Measurements from ENCODE around the gene MATK. TPM values are rescaled to one million over a fixed set of nuclear protein-coding genes. Genes with fewer than 3 reads are reported as not detected.
A peak's percentile ranks its signal among the peaks of the same experiment; 100 is the strongest.

The MATK gene
- total RNA-seq, 8 experiments from 2014 or later, result 0.29 to 1.8 (median 1.0) TPM

- in situ Hi-C loops (cut with MboI; ENCODE audit: low pct_unique_long_range_greater_than_20kb in 2 of 9, low sequenced_read_pairs in 9 of 9, unreplicated experiment in 9 of 9), result no loop called here
- ATAC-seq (replicated peaks in 6 of 8), result no peak
- 60 to 100% (median 70%) methylated on average over 2 to 3 of the region's 26 CpGs; no CpG with 5 or more reads in 7 of the 10 experiments for WGBS, 10 experiments
- H3K27ac ChIP-seq, result no peak overlapping the region
- no peak overlapping the region for H3K4me3 ChIP-seq
- no peaks in the 10 kb centered on the region for H3K4me1 ChIP-seq (replicated peaks in 1 of 2)
These were observed 23.9 kb upstream of the MATK start for GRCh38 chr19:3809881-3810707.

- H3K4me3 ChIP-seq, result no peak overlapping the region
- no peak overlapping the region for H3K27ac ChIP-seq
- H3K4me1 ChIP-seq (replicated peaks in 1 of 2), result no peaks in the 10 kb centered on the region
- WGBS, 10 experiments, result 80 to 100% (median 85%) methylated on average over 1 to 8 of the region's 33 CpGs; no CpG with 5 or more reads in 6 of the 10 experiments
- ATAC-seq (replicated peaks in 6 of 8), result no peak
- in situ Hi-C loops (cut with MboI; ENCODE audit: low pct_unique_long_range_greater_than_20kb in 2 of 9, low sequenced_read_pairs in 9 of 9, unreplicated experiment in 9 of 9), result no loop called here
These were observed 22.4 kb upstream of the MATK start for GRCh38 chr19:3808420-3809143.

DNA sequence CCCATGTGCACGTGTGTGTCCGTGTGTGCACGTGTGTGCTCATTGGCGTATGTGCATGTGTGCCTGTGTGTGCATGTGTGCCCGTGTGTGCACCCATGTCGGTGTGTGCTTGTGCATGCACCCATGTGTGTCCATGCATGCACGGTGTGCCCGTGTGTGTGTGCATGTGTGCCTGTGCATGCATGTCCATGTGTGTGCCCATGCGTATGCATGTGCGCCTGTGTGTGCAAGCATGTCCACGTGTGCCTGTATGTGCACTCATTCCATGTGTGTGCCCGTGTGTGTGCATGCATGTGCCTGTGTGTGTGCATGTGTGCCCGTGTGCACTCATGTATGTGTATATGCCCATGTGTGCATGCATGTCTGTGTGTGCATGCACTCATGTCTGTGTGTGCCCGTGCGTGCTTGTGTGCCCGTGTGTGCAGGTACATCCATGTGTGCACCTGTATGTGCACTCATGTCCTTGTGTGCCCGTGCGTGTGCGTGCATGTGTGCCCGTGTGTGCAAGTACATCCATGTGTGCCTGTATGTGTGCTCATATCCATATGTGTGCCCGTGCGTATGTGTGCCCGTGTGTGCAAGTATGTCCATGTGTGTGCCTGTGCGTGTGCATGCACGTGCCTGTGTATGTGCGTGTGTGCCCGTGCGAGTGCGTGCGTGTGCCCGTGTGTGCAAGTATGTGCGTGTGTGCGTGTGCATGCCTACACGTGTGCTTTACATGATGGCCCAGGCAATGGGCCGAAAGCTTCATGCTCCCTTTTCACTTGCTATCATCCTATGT lies 21.6 kb upstream of the MATK start:
- Histone ChIP-seq H3K4me1 (replicated peaks in 1 of 2) (no peaks in the 10 kb centered on the region), H3K27ac (no peak overlapping the region), H3K4me3 (no peak overlapping the region)
- no peak for ATAC-seq (replicated peaks in 6 of 8)
- WGBS, 10 experiments, result 75 to 100% (median 95%) methylated on average over 1 to 14 of the region's 35 CpGs; no CpG with 5 or more reads in 2 of the 10 experiments
- in situ Hi-C loops (cut with MboI; ENCODE audit: low pct_unique_long_range_greater_than_20kb in 2 of 9, low sequenced_read_pairs in 9 of 9, unreplicated experiment in 9 of 9), result no loop called here

DNA sequence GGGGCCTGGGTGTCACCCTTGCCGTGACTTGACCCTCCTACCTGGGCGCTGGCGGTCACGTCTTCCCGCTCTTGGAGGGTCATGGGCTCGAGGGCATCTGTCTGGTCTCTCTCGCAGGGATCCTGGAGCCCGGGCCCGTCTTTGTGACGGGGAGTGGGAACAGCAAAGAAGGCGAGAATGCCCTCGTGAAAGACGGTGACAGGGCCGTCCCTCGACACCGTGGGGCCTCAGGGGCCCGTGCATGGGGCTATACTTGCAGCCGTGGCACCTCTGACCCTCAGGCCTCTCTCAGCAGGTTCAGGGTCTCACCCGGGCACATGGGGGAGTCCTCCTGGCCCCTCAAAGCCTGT lies 20.9 kb upstream of the MATK start:
- Histone ChIP-seq H3K4me3 (no peak overlapping the region), H3K4me1 (replicated peaks in 1 of 2) (no peaks in the 10 kb centered on the region), H3K27ac (no peak overlapping the region)
- 60 to 100% (median 71%) methylated on average over 2 to 9 of the region's 19 CpGs; no CpG with 5 or more reads in 7 of the 10 experiments for WGBS, 10 experiments
- ATAC-seq (replicated peaks in 6 of 8), result no peak
- in situ Hi-C loops (cut with MboI; ENCODE audit: low pct_unique_long_range_greater_than_20kb in 2 of 9, low sequenced_read_pairs in 9 of 9, unreplicated experiment in 9 of 9), result no loop called here

GRCh38 chr19:3805859-3806258 lies 19.7 kb upstream of the MATK start:
- H3K4me1 ChIP-seq (replicated peaks in 1 of 2), result peaks cover 3 to 9% of the 10 kb centered on the region in 2 donors
- in situ Hi-C loops (cut with MboI; ENCODE audit: low pct_unique_long_range_greater_than_20kb in 2 of 9, low sequenced_read_pairs in 9 of 9, unreplicated experiment in 9 of 9), result no loop called here
- ATAC-seq (replicated peaks in 6 of 8), result no peak
- H3K4me3 ChIP-seq, result no peak overlapping the region
- WGBS, 10 experiments, result 53 to 55% methylated on average over 2 to 3 of the region's 29 CpGs; no CpG with 5 or more reads in 8 of the 10 experiments
- H3K27ac ChIP-seq, result no peak overlapping the region

DNA sequence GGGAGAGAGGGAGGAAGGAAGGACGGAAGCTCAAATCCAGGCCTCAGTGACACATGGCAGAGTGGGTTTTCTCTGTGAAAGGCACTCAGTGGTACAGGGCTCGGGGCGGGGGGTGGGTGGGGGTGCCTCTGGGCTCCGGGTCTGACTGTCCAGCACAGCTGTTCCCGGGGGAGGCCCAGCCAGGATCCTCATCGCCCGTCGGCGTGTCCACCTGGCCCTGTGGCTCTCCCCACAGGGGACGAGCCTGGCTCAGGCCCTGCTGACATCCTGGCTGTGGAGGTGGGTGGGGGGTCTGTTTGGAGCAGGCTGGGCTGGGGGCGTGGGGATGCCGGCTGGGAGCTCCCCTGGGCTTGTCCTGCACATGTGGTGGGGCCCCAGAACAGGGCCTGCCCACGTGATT lies 18.2 kb upstream of the MATK start:
- in situ Hi-C loops (cut with MboI; ENCODE audit: low pct_unique_long_range_greater_than_20kb in 2 of 9, low sequenced_read_pairs in 9 of 9, unreplicated experiment in 9 of 9), result no loop called here
- no peak overlapping the region for H3K4me3 ChIP-seq
- no peak overlapping the region for H3K27ac ChIP-seq
- 20 to 60% methylated on average over 1 of the region's 13 CpGs; no CpG with 5 or more reads in 8 of the 10 experiments for WGBS, 10 experiments
- no peak for ATAC-seq (replicated peaks in 6 of 8)
- H3K4me1 ChIP-seq (replicated peaks in 1 of 2), result peaks cover 3 to 9% of the 10 kb centered on the region in 2 donors

DNA sequence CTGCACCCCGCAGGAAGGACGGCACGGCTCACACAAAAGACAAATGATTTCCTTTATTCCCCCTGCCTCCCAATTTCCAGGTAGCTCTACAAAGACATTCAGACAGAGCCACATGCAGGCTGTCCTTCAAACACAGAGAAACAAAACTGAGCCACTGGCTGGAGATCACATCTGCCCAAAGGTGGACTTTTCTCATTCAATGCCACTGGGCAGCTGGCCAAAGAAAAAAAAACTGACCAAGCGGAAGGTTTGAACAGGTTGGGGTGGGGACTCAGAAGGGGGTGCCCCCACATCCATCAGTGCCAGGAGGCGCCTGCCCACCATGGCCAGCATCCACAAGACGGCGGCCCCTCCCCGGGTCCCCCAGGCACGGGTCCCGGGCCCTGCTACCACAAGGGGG lies 17.8 kb upstream of the MATK start:
- ATAC-seq (replicated peaks in 6 of 8), result no peak
- in situ Hi-C loops (cut with MboI; ENCODE audit: low pct_unique_long_range_greater_than_20kb in 2 of 9, low sequenced_read_pairs in 9 of 9, unreplicated experiment in 9 of 9), result no loop called here
- 74 to 100% methylated on average over 1 to 5 of the region's 10 CpGs; no CpG with 5 or more reads in 8 of the 10 experiments for WGBS, 10 experiments
- Histone ChIP-seq H3K4me3 (no peak overlapping the region), H3K27ac (no peak overlapping the region), H3K4me1 (replicated peaks in 1 of 2) (peaks cover 3 to 9% of the 10 kb centered on the region in 2 donors)

DNA sequence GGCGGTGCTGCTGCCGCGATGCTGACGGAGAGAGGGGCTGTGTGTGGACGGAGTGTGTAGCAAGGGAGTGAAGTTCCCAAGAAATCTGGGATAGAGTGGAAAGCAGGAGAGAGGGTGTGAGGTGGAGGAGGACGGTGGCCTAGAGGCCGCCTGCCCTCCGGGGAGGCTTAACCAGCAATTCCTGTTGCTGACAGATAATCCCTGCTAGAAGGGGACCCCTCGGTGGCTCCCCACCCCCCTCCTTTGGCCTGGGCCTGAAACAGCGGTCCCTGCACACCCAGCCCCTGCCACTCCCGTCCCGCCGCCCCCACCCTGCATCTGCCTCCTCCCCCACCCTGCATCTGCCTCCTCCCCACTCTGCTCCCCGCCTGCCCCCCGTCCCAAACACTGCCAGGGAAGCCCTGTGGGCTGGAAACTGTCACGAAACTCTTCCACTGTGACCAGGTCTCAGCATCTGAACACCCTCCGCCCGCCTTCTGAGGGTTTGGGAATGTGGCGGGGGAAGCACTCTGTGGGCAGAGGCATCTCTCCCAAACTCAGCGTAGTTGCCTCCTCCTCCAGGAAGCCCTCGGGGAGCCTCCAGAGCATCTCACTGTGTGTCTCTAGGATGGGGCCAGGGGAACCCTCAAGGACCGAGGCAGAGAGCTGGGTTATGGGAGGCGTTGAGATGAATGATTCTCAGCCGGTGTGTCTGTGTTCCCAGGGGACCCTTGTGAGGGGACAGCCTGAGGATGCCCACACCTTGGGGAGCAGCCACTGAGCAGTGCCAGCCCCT lies 17.1 kb upstream of the MATK start:
- Histone ChIP-seq H3K27ac (no peak overlapping the region), H3K4me1 (replicated peaks in 1 of 2) (peaks cover 3 to 9% of the 10 kb centered on the region in 2 donors), H3K4me3 (no peak overlapping the region)
- in situ Hi-C loops (cut with MboI; ENCODE audit: low pct_unique_long_range_greater_than_20kb in 2 of 9, low sequenced_read_pairs in 9 of 9, unreplicated experiment in 9 of 9), result no loop called here
- no peak for ATAC-seq (replicated peaks in 6 of 8)
- WGBS, 10 experiments, result 20 to 83% (median 68%) methylated on average over 1 to 4 of the region's 24 CpGs; no CpG with 5 or more reads in 5 of the 10 experiments

DNA sequence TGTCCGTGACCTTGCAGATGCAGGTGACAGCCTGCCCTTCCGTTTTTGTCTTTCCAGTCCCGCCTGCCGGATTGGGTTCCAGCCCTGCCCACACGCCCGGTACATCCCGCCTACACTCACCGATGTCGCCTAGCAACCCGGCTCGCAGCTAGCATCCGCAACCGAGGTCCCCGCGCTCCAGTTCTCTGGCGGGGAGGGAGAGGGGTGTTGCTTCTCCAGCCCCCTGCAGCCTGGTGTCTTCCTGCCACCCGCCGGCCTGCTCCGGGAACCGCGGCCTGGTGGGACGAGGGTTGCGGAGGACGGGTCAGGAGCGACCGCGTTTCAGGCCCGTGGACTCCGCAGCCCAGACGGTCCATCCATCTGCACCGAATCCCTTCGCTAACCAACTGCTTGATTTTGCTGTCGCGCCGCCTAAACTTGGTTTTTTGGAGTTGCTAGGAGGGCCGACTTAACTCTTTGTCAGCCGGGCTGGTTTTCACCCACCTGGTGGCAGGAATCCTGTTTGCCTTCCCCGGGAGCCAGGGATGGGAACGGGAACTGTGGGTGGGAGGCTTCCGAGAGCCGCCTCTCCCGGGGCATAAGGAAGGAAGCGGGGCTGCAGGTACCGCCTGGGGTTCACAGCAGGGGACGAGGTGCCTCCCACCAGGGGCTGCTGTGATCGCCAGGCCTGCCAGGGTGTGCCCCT lies 15.4 kb upstream of the MATK start:
- Histone ChIP-seq H3K4me1 (replicated peaks in 1 of 2) (peaks cover 3 to 9% of the 10 kb centered on the region in 2 donors), H3K27ac (no peak overlapping the region), H3K4me3 (peak overlapping the region; percentile 0 to 26 (median 13))
- in situ Hi-C loops (cut with MboI; ENCODE audit: low pct_unique_long_range_greater_than_20kb in 2 of 9, low sequenced_read_pairs in 9 of 9, unreplicated experiment in 9 of 9), result no loop called here
- ATAC-seq (replicated peaks in 6 of 8), result peak; percentile 59 to 97 (median 94)
- 0 to 6% (median 3%) methylated on average over 1 to 9 of the region's 46 CpGs; no CpG with 5 or more reads in 6 of the 10 experiments for WGBS, 10 experiments

DNA sequence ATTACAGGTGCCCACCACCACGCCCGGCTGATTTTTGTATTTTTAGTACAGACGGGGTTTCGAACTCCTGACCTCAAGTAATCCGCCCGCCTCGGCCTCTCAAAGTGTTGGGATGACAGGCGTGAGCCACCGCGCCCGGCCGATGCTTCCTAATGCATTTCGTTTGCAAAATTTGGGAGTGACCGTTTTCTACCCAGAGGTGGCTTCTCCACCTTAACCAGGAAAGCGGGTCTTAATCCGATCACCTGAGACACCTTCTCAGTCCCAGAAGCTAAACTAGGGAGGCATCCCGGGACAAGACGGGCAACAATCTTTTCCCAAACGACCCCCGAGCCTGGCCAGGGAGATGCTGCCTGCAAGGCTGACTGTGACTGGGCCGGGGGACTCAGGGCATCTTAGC lies 14.8 kb upstream of the MATK start:
- Histone ChIP-seq H3K4me1 (replicated peaks in 1 of 2) (peaks cover 3 to 9% of the 10 kb centered on the region in 2 donors), H3K27ac (no peak overlapping the region), H3K4me3 (peak overlapping the region; percentile 0 to 26 (median 13))
- in situ Hi-C loops (cut with MboI; ENCODE audit: low pct_unique_long_range_greater_than_20kb in 2 of 9, low sequenced_read_pairs in 9 of 9, unreplicated experiment in 9 of 9), result no loop called here
- WGBS, 10 experiments, result 19 to 87% (median 28%) methylated on average over 2 to 16 of the region's 21 CpGs; no CpG with 5 or more reads in 3 of the 10 experiments
- no peak for ATAC-seq (replicated peaks in 6 of 8)

GRCh38 chr19:3798137-3798536 lies 12.0 kb upstream of the MATK start:
- H3K4me1 ChIP-seq (replicated peaks in 1 of 2), result peaks cover 3 to 9% of the 10 kb centered on the region in 2 donors
- 0 to 100% (median 53%) methylated on average over 1 to 5 of the region's 6 CpGs for WGBS, 10 experiments

DNA sequence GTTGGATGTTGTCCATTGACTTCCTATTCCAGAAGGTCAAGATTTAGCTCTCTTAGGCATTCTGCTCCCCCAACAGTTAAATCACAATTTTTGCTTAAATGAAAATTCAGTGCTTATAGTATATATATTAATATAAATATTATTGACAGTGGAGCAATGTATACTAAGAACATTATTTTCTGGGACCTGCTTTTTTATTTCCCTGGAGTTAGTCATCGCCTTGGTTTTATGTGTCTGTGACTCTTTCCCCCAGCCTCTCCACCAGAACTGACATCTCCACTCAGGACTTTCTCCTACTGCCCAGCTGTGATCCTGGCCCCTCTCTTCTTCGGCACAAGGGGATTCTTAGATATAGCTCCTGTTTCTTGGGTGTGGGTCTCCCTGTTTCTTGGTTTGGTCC lies 10.2 kb upstream of the MATK start:
- 0 to 100% (median 60%) methylated on average over 1 to 2 of the region's 2 CpGs; no CpG with 5 or more reads in 1 of the 10 experiments for WGBS, 10 experiments
- in situ Hi-C loops (cut with MboI; ENCODE audit: low pct_unique_long_range_greater_than_20kb in 2 of 9, low sequenced_read_pairs in 9 of 9, unreplicated experiment in 9 of 9), result no loop called here
- no peak for ATAC-seq (replicated peaks in 6 of 8)

More at GRCh38 chr19:3798137-3798536, 12.0 kb upstream of the MATK start:
- Histone ChIP-seq H3K4me3 (no peak overlapping the region), H3K27ac (no peak overlapping the region)
- ATAC-seq (replicated peaks in 6 of 8), result no peak
- in situ Hi-C loops (cut with MboI; ENCODE audit: low pct_unique_long_range_greater_than_20kb in 2 of 9, low sequenced_read_pairs in 9 of 9, unreplicated experiment in 9 of 9), result no loop called here

More for the DNA sequence above, 10.2 kb upstream of the MATK start:
- peaks cover 3 to 4% of the 10 kb centered on the region in 2 donors for H3K4me1 ChIP-seq (replicated peaks in 1 of 2)
- H3K4me3 ChIP-seq, result no peak overlapping the region
- H3K27ac ChIP-seq, result no peak overlapping the region

All from motor neuron (in vitro differentiated cells).